NCI-H345 treated with DMSO at 0.1 percent for 48 hours (cell line): ENCODE data around the gene TEDC1.

ENCODE experiments used
- DNase-seq: peaks from one replicate; lab custom pipeline; 2025; ENCODE audit not compliant: unreplicated experiment; lab: John Stamatoyannopoulos, UW

The TEDC1 gene

GRCh38 chr14:105473033-105473676 is 17.9 kb upstream of the TEDC1 start:
- DNase-seq: peak; percentile 47

GRCh38 chr14:105473677-105474482 is 17.2 kb upstream of the TEDC1 start:
- DNase-seq: peak; percentile 63

- peak; percentile 36 for DNase-seq
Observed at GRCh38 chr14:105474483-105475268, 16.4 kb upstream of the TEDC1 start, which contains the start of gene CRIP2. TSS of gene CRIP2 (plus strand) at chr14:105474821. CDS start at chr14:105474863, 42 bp downstream.

- DNase-seq: no peak
Observed at GRCh38 chr14:105475269-105476096, 15.6 kb upstream of the TEDC1 start.

GRCh38 chr14:105476097-105476830 is 14.8 kb upstream of the TEDC1 start:
- DNase-seq: no peak

- DNase-seq: no peak
Observed at GRCh38 chr14:105476831-105477659, 14.0 kb upstream of the TEDC1 start.

GRCh38 chr14:105477660-105478397 is 13.2 kb upstream of the TEDC1 start:
- no peak for DNase-seq

GRCh38 chr14:105478398-105479251 is 12.4 kb upstream of the TEDC1 start:
- DNase-seq: no peak

GRCh38 chr14:105479431-105480158 is 11.5 kb upstream of the TEDC1 start:
- no peak for DNase-seq

- DNase-seq: no peak
Observed at GRCh38 chr14:105480199-105480746, 10.8 kb upstream of the TEDC1 start.

- DNase-seq: peak; percentile 75
Observed at GRCh38 chr14:105480807-105481801, 9.9 kb upstream of the TEDC1 start.

GRCh38 chr14:105481886-105482457 is 9.1 kb upstream of the TEDC1 start:
- peak; percentile 80 for DNase-seq

- no peak for DNase-seq
Observed at GRCh38 chr14:105482486-105483110, 8.4 kb upstream of the TEDC1 start.

GRCh38 chr14:105483300-105484068 is 7.6 kb upstream of the TEDC1 start:
- no peak for DNase-seq
